ENCODE data around the gene CDKAL1.

GRCh38 chr6:21087188-21087587 is 552.9 kb downstream of the CDKAL1 start:
- no peak for TF ChIP-seq CHD2 (IDR thresholded peaks at IDR 0.05; ENCODE audit: low read depth, low read length)
- no peak for TF ChIP-seq PATZ1 (CRISPR knock-in tag; IDR thresholded peaks at IDR 0.05; ENCODE audit: borderline replicate concordance)
- no peak for TF ChIP-seq IRF1 (CRISPR knock-in tag; IDR thresholded peaks at IDR 0.05; ENCODE audit: borderline replicate concordance)
- TF ChIP-seq MITF (IDR thresholded peaks at IDR 0.05): no peak
- TF ChIP-seq ZNF232 (CRISPR knock-in tag; IDR thresholded peaks at IDR 0.05): no peak
- no peak for TF ChIP-seq FOXK1 (CRISPR knock-in tag; IDR thresholded peaks at IDR 0.05; ENCODE audit: borderline replicate concordance)

Measured in K562 (cell line).